A673 (cell line): Measurements from ENCODE around the gene UPK1B.

ENCODE experiments used
- CTCF ChIP-seq: fragments of 300-800, 200-600 bp; sonication (generic); conservative IDR thresholded peaks from 2 replicates; pipeline ENCODE4 v1.5.1; 2017; ENCODE audit warnings: low read depth, mild to moderate bottlenecking, antibody characterized with exemption, low read length, moderate library complexity, mixed read lengths
- EZH2 ChIP-seq: fragments of 200-600 bp; sonication (generic); IDR thresholded peaks from 2 replicates; pipeline ENCODE4 v1.6.1; 2017; ENCODE audit warnings: borderline replicate concordance, low read depth, mild to moderate bottlenecking, mixed read lengths, antibody characterized with exemption, low read length; ENCODE audit not compliant: poor library complexity, severe bottlenecking

GRCh38 chr3:119176778-119177177, 3.4 kb downstream of the UPK1B start:
- TF ChIP-seq CTCF: no peak
- TF ChIP-seq EZH2: no peak
